GM10266 (cell line): ENCODE results near the gene CHAF1A.

ENCODE experiments used
- DNase-seq: peaks from one replicate; pipeline ENCODE4 v3.0.0; 2012; ENCODE audit errors: extremely low spot score
- CTCF ChIP-seq: IDR thresholded peaks from 2 replicates; pipeline ENCODE4 v1.5.1; 2012; ENCODE audit warnings: mild to moderate bottlenecking, low read depth; ENCODE audit not compliant: control insufficient read depth, insufficient read depth; ENCODE audit errors: missing control alignments

CHAF1A gene

DNA sequence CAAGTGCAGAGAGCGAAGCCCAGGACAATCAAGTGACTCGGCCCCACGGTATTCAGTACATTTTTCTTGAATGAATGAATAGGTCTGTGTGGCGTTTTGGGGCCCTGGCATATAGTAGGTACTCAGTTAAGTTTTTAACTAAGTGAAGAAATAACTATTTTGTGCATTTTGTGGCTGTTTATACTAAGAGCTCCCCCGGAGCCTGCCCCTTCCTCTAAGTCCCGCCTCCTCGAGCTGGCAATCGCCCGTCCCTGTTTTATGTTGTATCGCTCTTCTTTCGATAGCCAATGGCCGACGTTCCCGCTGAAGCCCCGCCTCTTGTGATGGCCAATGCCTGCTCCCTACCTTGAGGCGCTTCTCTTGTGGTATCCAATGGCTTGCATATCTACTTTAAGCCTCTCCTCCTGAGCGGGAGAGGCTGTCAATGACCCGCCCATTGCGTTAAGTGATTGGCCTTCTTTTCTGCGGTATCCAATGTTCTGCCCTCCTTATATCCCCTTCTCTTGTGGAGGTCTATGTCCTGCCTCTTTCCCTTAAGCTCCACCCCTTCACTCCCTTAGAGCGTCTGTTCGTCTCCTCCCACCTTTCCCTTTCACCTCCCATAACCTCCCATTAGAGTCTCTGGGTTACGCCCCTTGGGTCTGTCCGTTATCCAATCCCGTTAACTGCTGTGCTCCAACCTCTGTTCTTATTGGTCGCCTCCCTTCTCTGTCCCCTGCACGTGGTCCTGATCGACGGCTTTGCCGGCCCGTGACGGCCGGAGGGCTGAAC is 69.1 kb downstream of the CHAF1A start:
- DNase-seq, result peak; percentile 99
- no peak for TF ChIP-seq CTCF

- no peak for TF ChIP-seq CTCF
- peak; percentile 53 for DNase-seq
Observed at GRCh38 chr19:4472174-4472974, 69.9 kb downstream of the CHAF1A start, which contains the start of gene HDGFL2. HDGFL2 (plus strand) TSS chr19:4472297; CDS start chr19:4472351, 54 bp downstream.

DNA sequence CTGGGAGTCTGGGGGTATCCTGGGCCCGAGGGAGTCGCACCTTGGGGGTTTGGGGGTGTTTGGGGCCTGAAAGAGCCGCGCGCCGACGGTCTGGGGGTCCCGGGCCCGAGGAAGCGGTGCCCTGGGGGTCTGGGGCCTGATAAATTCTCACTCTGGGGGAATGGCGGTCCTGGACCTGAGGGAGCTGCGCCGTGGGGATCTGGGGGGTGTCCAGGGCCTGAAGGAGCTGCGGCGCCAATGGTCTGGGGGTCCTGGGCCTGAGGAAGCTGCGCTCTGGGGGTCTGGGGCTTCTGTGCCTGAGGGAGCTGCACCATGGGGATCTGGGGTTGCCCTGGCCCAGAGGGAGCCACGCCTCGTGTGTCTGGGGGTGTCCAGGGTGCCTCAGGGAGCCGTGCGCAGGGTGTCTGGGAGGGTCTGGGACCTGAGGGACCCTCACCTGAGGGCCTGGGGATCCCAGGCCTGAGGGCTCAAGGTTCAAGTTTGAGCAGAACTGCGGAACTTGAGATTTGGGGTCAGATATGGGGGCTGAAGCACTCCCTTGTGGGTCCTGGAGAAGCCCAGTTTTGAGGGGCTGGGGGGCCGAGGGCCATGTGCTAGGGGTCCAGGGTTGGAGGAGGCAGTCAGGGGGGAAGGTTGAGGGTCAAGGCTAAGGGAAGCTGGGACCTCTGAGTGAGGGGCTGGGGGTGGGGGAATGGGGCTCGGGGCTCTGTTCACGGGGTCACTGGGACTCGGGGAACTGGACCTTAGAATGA is 70.7 kb downstream of the CHAF1A start:
- no peak for DNase-seq
- no peak for TF ChIP-seq CTCF

DNA sequence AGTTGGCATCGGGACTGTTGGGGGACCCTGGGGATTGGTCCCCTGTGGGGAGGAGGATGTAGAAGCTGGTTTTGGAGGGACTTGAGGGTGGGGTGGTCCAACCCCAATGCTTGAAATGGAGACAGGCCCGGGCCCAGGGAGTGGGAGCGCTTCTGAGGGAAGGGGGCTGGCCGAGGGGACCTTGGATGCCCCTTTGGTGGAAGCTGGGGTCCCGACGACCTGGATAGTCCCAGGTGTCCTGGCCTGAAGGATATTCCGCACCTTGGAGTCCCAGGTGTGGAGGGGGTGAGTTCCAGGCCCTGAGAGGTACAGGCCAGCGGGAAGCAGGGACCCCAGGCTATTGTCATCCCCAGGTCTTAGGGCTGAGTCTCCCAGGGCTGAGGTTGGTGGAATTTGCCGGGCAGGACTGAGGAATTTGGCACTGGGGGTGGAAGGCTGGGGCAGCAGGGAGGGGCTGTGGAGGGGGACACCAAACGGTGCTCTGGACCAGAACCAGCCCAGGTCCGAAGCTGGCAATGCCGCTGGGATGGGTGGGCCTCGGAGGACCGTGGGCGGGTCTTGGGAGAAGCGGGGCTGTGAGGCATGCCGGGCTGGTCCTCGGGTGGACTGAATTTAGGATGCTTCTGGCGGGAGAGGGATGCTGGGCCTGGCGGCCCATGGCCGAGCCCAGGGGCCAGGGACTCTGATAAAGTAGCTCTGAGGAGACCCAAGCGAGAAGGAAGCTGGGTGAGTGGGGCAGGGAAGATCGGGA is 71.5 kb downstream of the CHAF1A start:
- DNase-seq, result no peak
- no peak for TF ChIP-seq CTCF

GRCh38 chr19:4474514-4475022 is 72.1 kb downstream of the CHAF1A start:
- TF ChIP-seq CTCF, result no peak
- peak; percentile 91 for DNase-seq

GRCh38 chr19:4477034-4477801 is 74.8 kb downstream of the CHAF1A start:
- no peak for DNase-seq
- TF ChIP-seq CTCF, result no peak
